Measurements from ENCODE around the gene WFIKKN1.

Gene WFIKKN1

GRCh38 chr16:658679-659571 lies 28.1 kb downstream of the WFIKKN1 start:
- no peak for DNase-seq

- no peak for DNase-seq
Measured at GRCh38 chr16:659618-660017, 28.8 kb downstream of the WFIKKN1 start.

GRCh38 chr16:660132-660458 lies 29.3 kb downstream of the WFIKKN1 start:
- no peak for DNase-seq

GRCh38 chr16:660459-661183 lies 29.8 kb downstream of the WFIKKN1 start:
- peak; percentile 82 to 85 for DNase-seq

GRCh38 chr16:661184-661821 lies 30.5 kb downstream of the WFIKKN1 start:
- no peak for DNase-seq

GRCh38 chr16:662095-662494 lies 31.3 kb downstream of the WFIKKN1 start:
- no peak for DNase-seq

GRCh38 chr16:662597-662996 lies 31.8 kb downstream of the WFIKKN1 start:
- DNase-seq: no peak

- DNase-seq: no peak
Measured at GRCh38 chr16:666572-666971, 35.8 kb downstream of the WFIKKN1 start.

GRCh38 chr16:667113-667779 lies 36.5 kb downstream of the WFIKKN1 start:
- DNase-seq: no peak

GRCh38 chr16:667780-668518 lies 37.2 kb downstream of the WFIKKN1 start, which contains the start of gene RHOT2:
Gene RHOT2 (plus strand): TSS chr16:668132. CDS start chr16:668200, 68 bp downstream.
- DNase-seq: peak; percentile 90 to 96

- DNase-seq: no peak
Measured at GRCh38 chr16:668519-669171, 37.9 kb downstream of the WFIKKN1 start.

GRCh38 chr16:669666-670065 lies 38.9 kb downstream of the WFIKKN1 start:
- DNase-seq: no peak

GRCh38 chr16:670485-671352 lies 39.9 kb downstream of the WFIKKN1 start:
- no peak for DNase-seq

- no peak for DNase-seq
Measured at GRCh38 chr16:671353-672131, 40.8 kb downstream of the WFIKKN1 start.

- no peak for DNase-seq
Measured at GRCh38 chr16:672371-672770, 41.6 kb downstream of the WFIKKN1 start.

GRCh38 chr16:672851-673250 lies 42.1 kb downstream of the WFIKKN1 start:
- no peak for DNase-seq

GRCh38 chr16:673399-673991 lies 42.7 kb downstream of the WFIKKN1 start:
- DNase-seq: no peak

GRCh38 chr16:674214-674881 lies 43.6 kb downstream of the WFIKKN1 start:
- DNase-seq: no peak
